OCI-LY3 (cell line): ENCODE results near the gene ALG1.
"Not testable (repeated sequence)": the region's sequence is repeated elsewhere in the genome, so short reads cannot be mapped to it uniquely, and the experiment has no call there.

Experiments
- CTCF ChIP-seq: fragments of 200-600, 300-600 bp; sonication (generic); IDR thresholded peaks from 2 replicates; pipeline ENCODE4 v1.5.1; 2014; ENCODE audit warnings: antibody characterized with exemption, low read length, low read depth
- EZH2phosphoT487 ChIP-seq: fragments of 200-600 bp; shearing (Covaris generic); IDR thresholded peaks from 2 replicates; pipeline ENCODE4 v1.6.1; 2018; ENCODE audit warnings: antibody characterized with exemption, mixed run types, low read depth

- not testable (repeated sequence) for TF ChIP-seq CTCF, EZH2phosphoT487
These were observed 33.4 kb downstream of the ALG1 start for GRCh38 chr16:5105039-5105438.
